A673 (cell line): ENCODE data around the gene PDE9A.

ENCODE experiments used
- CTCF ChIP-seq: fragments of 300-800, 200-600 bp; sonication (generic); conservative IDR thresholded peaks from 2 replicates; pipeline ENCODE4 v1.5.1; 2017; ENCODE audit warnings: low read depth, mild to moderate bottlenecking, antibody characterized with exemption, low read length, moderate library complexity, mixed read lengths
- EZH2 ChIP-seq: fragments of 200-600 bp; sonication (generic); IDR thresholded peaks from 2 replicates; pipeline ENCODE4 v1.6.1; 2017; ENCODE audit warnings: borderline replicate concordance, low read depth, mild to moderate bottlenecking, mixed read lengths, antibody characterized with exemption, low read length; ENCODE audit not compliant: poor library complexity, severe bottlenecking

GRCh38 chr21:42662430-42663199, 9.2 kb downstream of the PDE9A start:
- TF ChIP-seq CTCF (no peak), EZH2 (no peak)
